Measurements from ENCODE around the gene MED29.

MED29 gene

GRCh38 chr19:39423258-39424086 lies 32.3 kb downstream of the MED29 start:
- in situ Hi-C loops (cut with HindIII; ENCODE audit: low pct_ligation_motif_present, low sequenced_read_pairs), result no loop called here
- DNase-seq, result no peak
- Histone ChIP-seq H3K27me3 (replicated peaks) (no peaks in the 10 kb centered on the region), H3K36me3 (replicated peaks) (peaks cover 67% of the 10 kb centered on the region), H3K4me3 (ENCODE audit: low read depth, low read length) (no peak overlapping the region), H3K27ac (no peak overlapping the region)
- TF ChIP-seq CTCF (IDR thresholded peaks at IDR 0.05; ENCODE audit: low read depth, low read length, missing control alignments), result no peak

GRCh38 chr19:39424934-39425333 lies 33.8 kb downstream of the MED29 start:
- H3K36me3 ChIP-seq (replicated peaks), result peaks cover 53% of the 10 kb centered on the region
- TF ChIP-seq CTCF (IDR thresholded peaks at IDR 0.05; ENCODE audit: low read depth, low read length, missing control alignments), result no peak
- H3K27me3 ChIP-seq (replicated peaks), result no peaks in the 10 kb centered on the region
- H3K27ac ChIP-seq, result no peak overlapping the region
- no peak overlapping the region for H3K4me3 ChIP-seq (ENCODE audit: low read depth, low read length)
- no peak for DNase-seq
- in situ Hi-C loops (cut with HindIII; ENCODE audit: low pct_ligation_motif_present, low sequenced_read_pairs), result no loop called here

GRCh38 chr19:39425744-39426143 lies 34.6 kb downstream of the MED29 start:
- H3K27ac ChIP-seq, result no peak overlapping the region
- in situ Hi-C loops (cut with HindIII; ENCODE audit: low pct_ligation_motif_present, low sequenced_read_pairs), result no loop called here
- H3K27me3 ChIP-seq (replicated peaks), result no peaks in the 10 kb centered on the region
- TF ChIP-seq CTCF (IDR thresholded peaks at IDR 0.05; ENCODE audit: low read depth, low read length, missing control alignments), result no peak
- H3K36me3 ChIP-seq (replicated peaks), result peaks cover 44% of the 10 kb centered on the region
- no peak overlapping the region for H3K4me3 ChIP-seq (ENCODE audit: low read depth, low read length)
- DNase-seq, result no peak

- in situ Hi-C loops (cut with HindIII; ENCODE audit: low pct_ligation_motif_present, low sequenced_read_pairs), result no loop called here
- H3K4me3 ChIP-seq (ENCODE audit: low read depth, low read length), result no peak overlapping the region
- TF ChIP-seq CTCF (IDR thresholded peaks at IDR 0.05; ENCODE audit: low read depth, low read length, missing control alignments), result no peak
- no peak overlapping the region for H3K27ac ChIP-seq
- no peak for DNase-seq
- H3K36me3 ChIP-seq (replicated peaks), result peaks cover 42% of the 10 kb centered on the region
- H3K27me3 ChIP-seq (replicated peaks), result no peaks in the 10 kb centered on the region
Observed at GRCh38 chr19:39426170-39426569, 35.0 kb downstream of the MED29 start.

GRCh38 chr19:39427707-39428106 lies 36.5 kb downstream of the MED29 start:
- peaks cover 38% of the 10 kb centered on the region for H3K36me3 ChIP-seq (replicated peaks)
- TF ChIP-seq CTCF (IDR thresholded peaks at IDR 0.05; ENCODE audit: low read depth, low read length, missing control alignments), result no peak
- peak overlapping the region; percentile 99 for H3K27ac ChIP-seq
- H3K27me3 ChIP-seq (replicated peaks), result no peaks in the 10 kb centered on the region
- no peak for DNase-seq
- in situ Hi-C loops (cut with HindIII; ENCODE audit: low pct_ligation_motif_present, low sequenced_read_pairs), result no loop called here
- no peak overlapping the region for H3K4me3 ChIP-seq (ENCODE audit: low read depth, low read length)

All from brain microvascular endothelial cell (primary cell).